ENCODE results near the gene DNAAF1.

Gene DNAAF1

GRCh38 chr16:84194018-84194417 is 48.9 kb downstream of the DNAAF1 start:
- no peak for DNase-seq (ENCODE audit: insufficient read length, low spot score)
- no peak for TF ChIP-seq CTCF (IDR thresholded peaks at IDR 0.05; ENCODE audit: insufficient read depth, missing control alignments)
- no peak for FAIRE-seq

- TF ChIP-seq CTCF (IDR thresholded peaks at IDR 0.05; ENCODE audit: insufficient read depth, missing control alignments): no peak
- DNase-seq (ENCODE audit: insufficient read length, low spot score) (no peak), FAIRE-seq (no peak)
Measured at GRCh38 chr16:84194470-84195200, 49.5 kb downstream of the DNAAF1 start.

- FAIRE-seq (no peak), DNase-seq (ENCODE audit: insufficient read length, low spot score) (no peak)
- TF ChIP-seq CTCF (IDR thresholded peaks at IDR 0.05; ENCODE audit: insufficient read depth, missing control alignments): no peak
Measured at GRCh38 chr16:84195201-84196093, 50.3 kb downstream of the DNAAF1 start.

- TF ChIP-seq CTCF (IDR thresholded peaks at IDR 0.05; ENCODE audit: insufficient read depth, missing control alignments): no peak
- FAIRE-seq (no peak), DNase-seq (ENCODE audit: insufficient read length, low spot score) (no peak)
Measured at GRCh38 chr16:84196101-84196500, 51.0 kb downstream of the DNAAF1 start.

GRCh38 chr16:84196727-84197394 is 51.8 kb downstream of the DNAAF1 start:
- no peak for TF ChIP-seq CTCF (IDR thresholded peaks at IDR 0.05; ENCODE audit: insufficient read depth, missing control alignments)
- FAIRE-seq: no peak
- no peak for DNase-seq (ENCODE audit: insufficient read length, low spot score)

- FAIRE-seq (no peak), DNase-seq (ENCODE audit: insufficient read length, low spot score) (no peak)
- TF ChIP-seq CTCF (IDR thresholded peaks at IDR 0.05; ENCODE audit: insufficient read depth, missing control alignments): no peak
Measured at GRCh38 chr16:84197466-84198128, 52.5 kb downstream of the DNAAF1 start.

Measured in D721Med (cell line).